Measurements from ENCODE around the gene ERCC5.

The ERCC5 gene

GRCh38 chr13:102845289-102845629 lies 573 bp upstream of the ERCC5 start:
- no peak for DNase-seq (ENCODE audit: low spot score)
- Histone ChIP-seq H3K4me3 (peak overlapping the region; percentile 93), H3K27ac (peak overlapping the region; percentile 97 to 98)
- TF ChIP-seq CTCF (IDR thresholded peaks at IDR 0.05), result no peak

DNA sequence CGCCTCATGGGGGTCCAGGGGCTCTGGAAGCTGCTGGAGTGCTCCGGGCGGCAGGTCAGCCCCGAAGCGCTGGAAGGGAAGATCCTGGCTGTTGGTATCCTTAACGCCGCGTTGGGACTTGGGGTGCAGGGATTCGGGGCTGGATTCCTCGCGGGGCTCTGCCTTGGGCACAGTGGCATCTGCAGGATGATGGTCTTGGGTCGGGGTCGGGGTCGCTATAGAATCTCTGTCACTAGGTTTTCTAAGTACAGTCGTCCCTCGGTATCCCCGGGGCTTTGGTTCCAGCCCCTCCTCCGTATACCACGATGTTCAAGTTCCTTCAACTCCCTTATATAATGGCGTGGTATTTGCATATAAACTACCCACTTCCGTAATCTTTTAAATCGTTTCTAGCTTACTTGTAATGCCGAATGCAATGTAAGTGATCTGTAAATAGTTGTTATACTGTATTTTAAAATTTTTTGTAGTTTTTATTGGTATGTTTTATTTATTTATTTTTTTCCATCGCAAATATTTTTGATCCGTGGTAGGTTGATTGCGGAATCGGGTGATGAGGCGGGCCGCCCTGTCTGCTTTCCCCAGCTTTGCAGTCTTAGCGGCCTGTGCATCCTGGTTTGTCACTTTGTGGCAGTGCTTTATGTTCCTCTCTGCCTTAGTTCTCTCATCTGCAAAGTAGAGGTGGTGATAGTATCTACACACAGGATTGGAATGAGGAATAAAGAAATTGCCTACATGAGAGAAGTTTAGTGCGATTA lies 606 bp downstream of the ERCC5 start:
- peak overlapping the region; percentile 93 for H3K4me3 ChIP-seq
- peak overlapping the region; percentile 97 to 98 for H3K27ac ChIP-seq
- DNase-seq (ENCODE audit: low spot score), result peak; percentile 76
- no peak for TF ChIP-seq CTCF (IDR thresholded peaks at IDR 0.05)

- no peak for DNase-seq (ENCODE audit: low spot score)
- peak; percentile 37 for TF ChIP-seq CTCF (IDR thresholded peaks at IDR 0.05)
- Histone ChIP-seq H3K27ac (no peak overlapping the region), H3K4me3 (peak overlapping the region; percentile 93)
These were observed 1.7 kb downstream of the ERCC5 start for GRCh38 chr13:102847272-102848234.

DNA sequence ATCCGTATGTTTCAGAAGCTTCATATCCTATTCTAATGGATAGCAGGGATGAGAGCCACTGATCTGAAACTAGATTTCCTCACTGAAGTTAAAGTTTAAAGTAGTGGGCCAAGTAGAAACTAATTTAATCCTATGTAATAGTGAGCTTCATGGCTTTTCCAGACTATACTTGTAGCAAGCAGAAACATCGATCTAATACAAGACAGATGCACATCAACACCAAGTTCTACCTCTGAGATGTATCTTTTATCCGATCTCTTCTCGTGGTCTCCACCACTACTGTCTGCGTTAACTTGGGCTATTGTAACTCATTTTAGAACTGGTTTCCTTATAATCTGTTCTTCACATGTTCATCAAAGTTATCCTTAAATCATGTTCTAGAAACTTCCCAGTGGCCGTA lies 3.1 kb downstream of the ERCC5 start:
- Histone ChIP-seq H3K4me3 (no peak overlapping the region), H3K27ac (no peak overlapping the region)
- no peak for TF ChIP-seq CTCF (IDR thresholded peaks at IDR 0.05)

DNA sequence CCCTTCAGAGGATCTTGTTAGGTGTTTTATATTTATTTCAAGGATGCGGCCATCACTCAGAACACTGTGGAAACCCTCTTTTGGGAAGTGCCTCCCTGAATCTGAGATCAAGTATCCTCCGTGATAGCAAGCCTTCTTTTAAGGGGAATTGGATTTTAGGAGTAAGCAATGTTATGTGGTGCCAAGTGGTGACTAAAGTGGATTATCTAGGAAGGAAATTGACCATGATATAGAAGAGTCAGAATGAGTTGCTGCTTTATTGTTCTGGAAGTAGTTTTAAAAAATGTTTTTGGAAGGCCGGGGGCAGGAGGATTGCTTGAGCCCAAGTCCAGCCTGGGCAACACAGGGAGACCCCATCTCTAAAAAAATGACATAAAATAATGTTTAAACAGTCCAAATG lies 6.7 kb downstream of the ERCC5 start:
- no peak for TF ChIP-seq CTCF (IDR thresholded peaks at IDR 0.05)
- no peak overlapping the region for H3K27ac ChIP-seq
- no peak overlapping the region for H3K4me3 ChIP-seq
- no peak for DNase-seq (ENCODE audit: low spot score)

More for the DNA sequence above, 3.1 kb downstream of the ERCC5 start:
- no peak for DNase-seq (ENCODE audit: low spot score)

DNA sequence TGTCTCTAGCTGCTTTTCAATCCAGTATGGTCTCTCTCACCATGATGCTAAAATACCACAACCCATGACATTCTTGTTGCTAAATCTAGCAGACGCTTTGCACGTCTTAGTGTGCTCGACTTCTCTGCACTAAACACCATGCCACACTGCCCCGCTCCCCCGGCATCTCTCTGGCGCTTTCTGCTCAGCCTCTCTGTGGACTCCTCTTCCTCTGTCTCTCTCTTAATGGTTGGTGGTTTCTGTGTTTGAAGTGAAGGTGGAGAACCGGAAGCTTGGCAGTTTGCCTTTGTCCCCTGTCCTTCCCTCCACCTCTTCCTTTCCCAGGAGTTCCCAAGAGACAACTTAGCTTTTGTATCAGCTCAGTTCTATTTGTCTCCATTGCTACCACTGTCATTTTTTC lies 8.8 kb downstream of the ERCC5 start:
- Histone ChIP-seq H3K4me3 (no peak overlapping the region), H3K27ac (no peak overlapping the region)
- no peak for DNase-seq (ENCODE audit: low spot score)
- no peak for TF ChIP-seq CTCF (IDR thresholded peaks at IDR 0.05)
